ENCODE data around the gene LRRC61.

DNA sequence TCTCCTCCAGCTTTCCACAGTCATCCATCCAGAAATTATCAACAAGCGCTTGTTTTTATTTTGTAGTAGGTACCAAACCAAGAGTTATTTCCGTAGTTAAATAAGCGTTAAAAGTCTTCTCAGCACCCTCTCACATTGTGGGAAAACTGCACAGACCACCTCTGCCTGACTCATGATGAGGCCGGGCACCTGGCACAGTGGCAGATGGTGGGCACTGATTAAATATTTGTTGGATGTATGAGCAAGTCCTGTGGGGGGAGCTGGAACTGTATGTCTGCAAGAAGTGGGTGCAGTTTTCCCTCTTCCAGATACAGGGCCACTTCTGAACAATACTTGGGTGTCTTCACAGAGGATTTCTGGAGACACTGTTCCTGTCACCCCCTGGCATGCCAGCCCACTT, 40.2 kb downstream of the LRRC61 start:
- TF ChIP-seq CTCF (IDR thresholded peaks at IDR 0.05) (no peak), POLR2A (IDR thresholded peaks at IDR 0.05) (no peak)
